ENCODE data around the gene IL22RA2. TPM values are rescaled to one million over a fixed set of nuclear protein-coding genes. Genes with fewer than 3 reads are reported as not detected.

IL22RA2 gene
- total and polyA plus RNA-seq, 2 of the 13 experiments (the other 11 are each of a cell fraction or from before 2014, with no cell fraction given), result not detected

DNA sequence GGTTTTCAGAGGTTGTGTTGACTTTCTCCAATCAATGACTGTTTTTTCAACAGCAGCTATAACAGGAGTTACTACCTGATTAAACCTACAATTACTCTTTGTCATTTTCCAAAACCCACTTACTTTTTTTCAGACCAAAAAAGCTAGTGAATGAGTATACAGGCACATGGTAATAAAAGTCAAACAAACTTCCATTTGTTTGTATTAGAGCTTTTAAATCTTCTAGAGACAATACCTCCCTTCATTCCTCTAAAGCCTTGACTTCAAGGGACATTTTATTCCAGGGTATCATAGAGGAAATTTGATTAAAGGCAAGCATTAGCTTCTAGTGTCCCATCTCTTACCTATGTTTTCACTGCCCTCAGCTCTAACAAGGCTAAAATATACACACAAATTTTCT is 52.7 kb downstream of the IL22RA2 start:
- Histone ChIP-seq H3K9ac (ENCODE audit: insufficient read depth, low read depth, low read length) (no peak overlapping the region), H3K4me3 (replicated peaks in 1 of 3; ENCODE audit: insufficient read depth in 1 of 3, low read depth in 2 of 3, low read length in 3 of 3) (no peak overlapping the region), H3K9me3 (ENCODE audit: low read length) (peaks cover 16% of the 10 kb centered on the region), H3K27me3 (ENCODE audit: control insufficient read depth in 1 of 2, insufficient read depth in 2 of 2, low read length in 2 of 2) (no peaks in the 10 kb centered on the region), H3K4me1 (ENCODE audit: insufficient read depth, low read length) (no peaks in the 10 kb centered on the region), H3K36me3 (replicated peaks in 1 of 2; ENCODE audit: control insufficient read depth in 1 of 2, insufficient read depth in 2 of 2, low read length in 2 of 2) (no peaks in the 10 kb centered on the region), H3K79me2 (ENCODE audit: insufficient read depth, low read length) (no peaks in the 10 kb centered on the region), H4K20me1 (ENCODE audit: insufficient read depth, low read length) (no peaks in the 10 kb centered on the region), H2AFZ (ENCODE audit: low read length) (no peak overlapping the region), H3K4me2 (ENCODE audit: low read depth, low read length) (no peak overlapping the region), H3K27ac (ENCODE audit: extremely low read length, insufficient read depth, low read length) (no peak overlapping the region)
- intact Hi-C loops (cut with micrococcal nuclease; ENCODE audit: unreplicated experiment) (no loop called here), in situ Hi-C loops (cut with HindIII; ENCODE audit: extremely low pct_ligation_motif_present, low pct_unique_long_range_greater_than_20kb) (no loop called here)
- DNase-seq (ENCODE audit: low spot score) (no peak), ATAC-seq (no peak), FAIRE-seq (no peak)
- ChIA-PET CTCF (ENCODE audit: low intra/inter-chr PET ratio, low total read pairs) (no interaction called here), POLR2A (no interaction called here)
- no TSS peak for BruUV-seq (replicated peaks)
- TF ChIP-seq HOXA3 (CRISPR knock-in tag; IDR thresholded peaks at IDR 0.05) (no peak), NR2F2 (IDR thresholded peaks at IDR 0.05; ENCODE audit: borderline replicate concordance, low read depth) (no peak), MTA1 (CRISPR knock-in tag; IDR thresholded peaks at IDR 0.05; ENCODE audit: borderline replicate concordance) (no peak), GLI4 (CRISPR knock-in tag; IDR thresholded peaks at IDR 0.05; ENCODE audit: borderline replicate concordance) (no peak), GATAD2A (CRISPR knock-in tag; IDR thresholded peaks at IDR 0.05) (no peak), MIXL1 (CRISPR knock-in tag; IDR thresholded peaks at IDR 0.05) (no peak), ZSCAN9 (CRISPR knock-in tag; IDR thresholded peaks at IDR 0.05; ENCODE audit: borderline replicate concordance) (no peak), SYNCRIP (IDR thresholded peaks at IDR 0.05; ENCODE audit: insufficient read depth, low read depth, low read length) (no peak), ZNF616 (CRISPR knock-in tag; IDR thresholded peaks at IDR 0.05; ENCODE audit: low read depth) (no peak), ZNF12 (CRISPR knock-in tag; IDR thresholded peaks at IDR 0.05) (no peak), NFIC (IDR thresholded peaks at IDR 0.05; ENCODE audit: low read length) (no peak), HOXA9 (CRISPR knock-in tag; IDR thresholded peaks at IDR 0.05; ENCODE audit: borderline replicate concordance) (no peak), ZNF629 (CRISPR knock-in tag; conservative IDR thresholded peaks at IDR 0.05) (no peak)
- TF ChIP-seq, protein P1, sequence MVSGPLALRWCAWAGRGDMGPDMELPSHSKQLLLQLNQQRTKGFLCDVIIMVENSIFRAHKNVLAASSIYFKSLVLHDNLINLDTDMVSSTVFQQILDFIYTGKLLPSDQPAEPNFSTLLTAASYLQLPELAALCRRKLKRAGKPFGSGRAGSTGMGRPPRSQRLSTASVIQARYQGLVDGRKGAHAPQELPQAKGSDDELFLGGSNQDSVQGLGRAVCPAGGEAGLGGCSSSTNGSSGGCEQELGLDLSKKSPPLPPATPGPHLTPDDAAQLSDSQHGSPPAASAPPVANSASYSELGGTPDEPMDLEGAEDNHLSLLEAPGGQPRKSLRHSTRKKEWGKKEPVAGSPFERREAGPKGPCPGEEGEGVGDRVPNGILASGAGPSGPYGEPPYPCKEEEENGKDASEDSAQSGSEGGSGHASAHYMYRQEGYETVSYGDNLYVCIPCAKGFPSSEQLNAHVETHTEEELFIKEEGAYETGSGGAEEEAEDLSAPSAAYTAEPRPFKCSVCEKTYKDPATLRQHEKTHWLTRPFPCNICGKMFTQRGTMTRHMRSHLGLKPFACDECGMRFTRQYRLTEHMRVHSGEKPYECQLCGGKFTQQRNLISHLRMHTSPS (CRISPR knock-in tag; IDR thresholded peaks at IDR 0.05; ENCODE audit: low read depth), result no peak
- TF ChIP-seq, protein P2, sequence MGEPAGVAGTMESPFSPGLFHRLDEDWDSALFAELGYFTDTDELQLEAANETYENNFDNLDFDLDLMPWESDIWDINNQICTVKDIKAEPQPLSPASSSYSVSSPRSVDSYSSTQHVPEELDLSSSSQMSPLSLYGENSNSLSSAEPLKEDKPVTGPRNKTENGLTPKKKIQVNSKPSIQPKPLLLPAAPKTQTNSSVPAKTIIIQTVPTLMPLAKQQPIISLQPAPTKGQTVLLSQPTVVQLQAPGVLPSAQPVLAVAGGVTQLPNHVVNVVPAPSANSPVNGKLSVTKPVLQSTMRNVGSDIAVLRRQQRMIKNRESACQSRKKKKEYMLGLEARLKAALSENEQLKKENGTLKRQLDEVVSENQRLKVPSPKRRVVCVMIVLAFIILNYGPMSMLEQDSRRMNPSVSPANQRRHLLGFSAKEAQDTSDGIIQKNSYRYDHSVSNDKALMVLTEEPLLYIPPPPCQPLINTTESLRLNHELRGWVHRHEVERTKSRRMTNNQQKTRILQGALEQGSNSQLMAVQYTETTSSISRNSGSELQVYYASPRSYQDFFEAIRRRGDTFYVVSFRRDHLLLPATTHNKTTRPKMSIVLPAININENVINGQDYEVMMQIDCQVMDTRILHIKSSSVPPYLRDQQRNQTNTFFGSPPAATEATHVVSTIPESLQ (CRISPR knock-in tag; conservative IDR thresholded peaks at IDR 0.05), result no peak
- TF ChIP-seq, protein P3, sequence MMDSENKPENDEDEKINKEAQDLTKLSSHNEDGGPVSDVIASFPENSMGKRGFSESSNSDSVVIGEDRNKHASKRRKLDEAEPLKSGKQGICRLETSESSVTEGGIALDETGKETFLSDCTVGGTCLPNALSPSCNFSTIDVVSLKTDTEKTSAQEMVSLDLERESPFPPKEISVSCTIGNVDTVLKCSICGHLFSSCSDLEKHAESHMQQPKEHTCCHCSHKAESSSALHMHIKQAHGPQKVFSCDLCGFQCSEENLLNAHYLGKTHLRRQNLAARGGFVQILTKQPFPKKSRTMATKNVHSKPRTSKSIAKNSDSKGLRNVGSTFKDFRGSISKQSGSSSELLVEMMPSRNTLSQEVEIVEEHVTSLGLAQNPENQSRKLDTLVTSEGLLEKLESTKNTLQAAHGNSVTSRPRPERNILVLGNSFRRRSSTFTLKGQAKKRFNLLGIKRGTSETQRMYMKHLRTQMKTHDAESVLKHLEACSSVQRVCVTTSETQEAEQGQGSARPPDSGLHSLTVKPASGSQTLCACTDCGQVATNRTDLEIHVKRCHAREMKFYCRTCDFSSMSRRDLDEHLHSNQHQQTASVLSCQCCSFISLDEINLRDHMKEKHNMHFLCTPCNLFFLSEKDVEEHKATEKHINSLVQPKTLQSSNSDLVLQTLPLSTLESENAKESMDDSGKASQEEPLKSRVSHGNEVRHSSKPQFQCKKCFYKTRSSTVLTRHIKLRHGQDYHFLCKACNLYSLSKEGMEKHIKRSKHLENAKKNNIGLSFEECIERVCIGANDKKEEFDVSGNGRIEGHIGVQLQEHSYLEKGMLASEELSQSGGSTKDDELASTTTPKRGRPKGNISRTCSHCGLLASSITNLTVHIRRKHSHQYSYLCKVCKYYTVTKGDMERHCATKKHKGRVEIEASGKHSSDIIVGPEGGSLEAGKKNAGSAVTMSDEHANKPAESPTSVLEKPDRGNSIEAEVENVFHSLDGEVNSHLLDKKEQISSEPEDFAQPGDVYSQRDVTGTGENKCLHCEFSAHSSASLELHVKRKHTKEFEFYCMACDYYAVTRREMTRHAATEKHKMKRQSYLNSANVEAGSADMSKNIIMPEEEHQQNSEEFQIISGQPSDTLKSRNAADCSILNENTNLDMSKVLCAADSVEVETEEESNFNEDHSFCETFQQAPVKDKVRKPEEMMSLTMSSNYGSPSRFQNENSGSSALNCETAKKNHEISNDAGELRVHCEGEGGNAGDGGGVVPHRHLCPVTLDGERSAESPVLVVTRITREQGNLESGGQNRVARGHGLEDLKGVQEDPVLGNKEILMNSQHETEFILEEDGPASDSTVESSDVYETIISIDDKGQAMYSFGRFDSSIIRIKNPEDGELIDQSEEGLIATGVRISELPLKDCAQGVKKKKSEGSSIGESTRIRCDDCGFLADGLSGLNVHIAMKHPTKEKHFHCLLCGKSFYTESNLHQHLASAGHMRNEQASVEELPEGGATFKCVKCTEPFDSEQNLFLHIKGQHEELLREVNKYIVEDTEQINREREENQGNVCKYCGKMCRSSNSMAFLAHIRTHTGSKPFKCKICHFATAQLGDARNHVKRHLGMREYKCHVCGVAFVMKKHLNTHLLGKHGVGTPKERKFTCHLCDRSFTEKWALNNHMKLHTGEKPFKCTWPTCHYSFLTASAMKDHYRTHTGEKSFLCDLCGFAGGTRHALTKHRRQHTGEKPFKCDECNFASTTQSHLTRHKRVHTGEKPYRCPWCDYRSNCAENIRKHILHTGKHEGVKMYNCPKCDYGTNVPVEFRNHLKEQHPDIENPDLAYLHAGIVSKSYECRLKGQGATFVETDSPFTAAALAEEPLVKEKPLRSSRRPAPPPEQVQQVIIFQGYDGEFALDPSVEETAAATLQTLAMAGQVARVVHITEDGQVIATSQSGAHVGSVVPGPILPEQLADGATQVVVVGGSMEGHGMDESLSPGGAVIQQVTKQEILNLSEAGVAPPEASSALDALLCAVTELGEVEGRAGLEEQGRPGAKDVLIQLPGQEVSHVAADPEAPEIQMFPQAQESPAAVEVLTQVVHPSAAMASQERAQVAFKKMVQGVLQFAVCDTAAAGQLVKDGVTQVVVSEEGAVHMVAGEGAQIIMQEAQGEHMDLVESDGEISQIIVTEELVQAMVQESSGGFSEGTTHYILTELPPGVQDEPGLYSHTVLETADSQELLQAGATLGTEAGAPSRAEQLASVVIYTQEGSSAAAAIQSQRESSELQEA (CRISPR knock-in tag; IDR thresholded peaks at IDR 0.05; ENCODE audit: not compliant biosample characterization), result no peak

All from HepG2 (cell line).